NCI-H748 (cell line): Measurements from ENCODE around the gene SRPK2.
"Not testable (repeated sequence)": the region's sequence is repeated elsewhere in the genome, so short reads cannot be mapped to it uniquely, and the experiment has no call there.

Experiments used
- DNase-seq: peaks from one replicate; lab custom pipeline; 2025; ENCODE audit not compliant: unreplicated experiment; lab: John Stamatoyannopoulos, UW

Gene SRPK2

DNA sequence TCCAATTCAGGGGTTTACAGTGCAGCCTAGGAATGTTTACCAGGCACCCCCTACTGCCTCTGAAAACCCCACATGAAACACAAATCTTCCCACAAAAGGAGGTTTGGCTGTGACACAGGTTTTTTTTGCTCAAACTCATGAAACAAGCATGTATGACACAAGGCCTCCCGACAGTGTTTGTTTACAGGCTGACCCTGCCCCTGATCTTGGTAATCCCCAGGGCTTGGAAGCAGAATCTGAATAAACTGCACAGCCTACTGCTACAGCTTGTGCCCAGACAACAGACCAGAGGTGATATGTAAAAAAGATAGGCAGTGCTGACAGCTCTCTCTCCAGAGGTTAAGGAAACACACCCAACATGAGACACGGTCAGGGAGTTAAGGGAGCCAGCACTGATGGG is 190.5 kb downstream of the SRPK2 start:
- DNase-seq: no peak

DNA sequence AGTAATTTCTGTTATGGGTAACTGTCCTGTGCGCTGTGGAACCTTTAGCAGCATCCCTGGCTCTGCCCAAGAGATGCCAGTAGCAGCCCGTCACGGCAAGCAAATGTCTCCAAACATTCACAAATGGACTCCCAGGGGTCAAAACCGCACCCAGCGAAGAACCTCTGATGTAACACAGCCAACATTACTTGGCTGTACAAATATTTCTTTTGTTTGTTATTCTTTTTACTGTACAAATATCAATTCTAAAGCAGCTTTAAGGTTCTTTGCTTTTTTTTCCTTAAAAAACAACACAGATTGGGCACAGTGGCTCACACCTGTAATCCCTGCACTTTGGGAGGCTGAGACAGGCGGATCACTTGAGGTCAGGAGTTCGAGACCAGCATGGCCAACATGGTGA is 192.2 kb downstream of the SRPK2 start:
- no peak for DNase-seq

DNA sequence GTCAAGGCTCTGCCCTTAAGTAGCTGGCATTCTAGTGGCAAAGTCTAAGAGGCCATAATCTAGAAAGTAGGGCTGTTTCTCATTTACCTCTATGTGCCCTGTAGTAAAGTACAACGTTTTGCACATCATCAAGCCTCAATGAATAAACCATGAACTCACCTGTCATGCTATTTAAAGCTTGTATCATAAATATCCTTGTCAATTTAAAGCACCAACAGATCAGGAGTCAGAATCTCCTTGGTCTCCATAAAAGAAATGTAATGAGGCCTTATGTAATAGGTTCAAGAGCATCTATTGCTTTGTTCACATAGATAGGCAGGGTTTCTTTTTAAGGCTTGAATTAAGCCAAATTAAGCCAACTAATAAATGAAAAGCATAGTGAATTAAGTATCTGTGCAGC is 192.8 kb downstream of the SRPK2 start:
- no peak for DNase-seq

DNA sequence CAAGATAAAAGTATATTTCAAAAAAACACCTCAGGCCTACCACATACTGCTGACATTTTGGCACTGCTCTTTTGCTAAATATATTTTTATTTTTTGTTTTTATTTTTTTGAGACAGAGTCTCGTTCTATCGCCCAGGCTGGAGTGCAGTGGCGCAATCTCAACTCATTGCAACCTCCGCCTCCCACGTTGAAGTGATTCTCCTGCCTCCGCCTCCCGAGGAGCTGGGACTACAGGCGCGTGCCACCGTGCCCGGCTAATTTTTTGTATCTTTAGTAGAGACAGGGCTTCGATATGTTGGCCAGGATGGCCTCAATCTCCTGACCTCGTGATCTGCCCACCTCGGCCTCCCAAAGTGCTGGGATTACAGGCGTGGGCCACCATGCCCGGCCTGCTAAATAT is 193.8 kb downstream of the SRPK2 start:
- not testable (repeated sequence) for DNase-seq

DNA sequence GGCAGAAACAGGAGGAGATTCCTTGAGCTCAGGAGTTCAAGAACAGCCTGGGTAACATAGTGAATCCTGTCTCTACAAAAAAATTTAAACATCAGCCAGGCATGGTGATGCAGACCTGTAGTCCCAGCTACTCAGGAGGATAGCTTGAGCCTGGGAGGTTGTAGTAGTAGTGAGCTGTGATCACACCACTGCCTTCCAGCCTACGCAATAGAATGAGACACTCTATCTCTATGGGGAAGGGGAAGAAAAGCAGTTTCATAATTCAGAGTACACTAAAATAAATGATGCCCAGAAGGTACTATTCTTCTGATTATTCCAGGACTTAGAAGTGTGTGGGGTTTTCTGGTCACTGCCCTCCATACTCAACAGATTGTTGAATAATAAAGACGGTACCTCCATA is 197.4 kb downstream of the SRPK2 start:
- DNase-seq: no peak

DNA sequence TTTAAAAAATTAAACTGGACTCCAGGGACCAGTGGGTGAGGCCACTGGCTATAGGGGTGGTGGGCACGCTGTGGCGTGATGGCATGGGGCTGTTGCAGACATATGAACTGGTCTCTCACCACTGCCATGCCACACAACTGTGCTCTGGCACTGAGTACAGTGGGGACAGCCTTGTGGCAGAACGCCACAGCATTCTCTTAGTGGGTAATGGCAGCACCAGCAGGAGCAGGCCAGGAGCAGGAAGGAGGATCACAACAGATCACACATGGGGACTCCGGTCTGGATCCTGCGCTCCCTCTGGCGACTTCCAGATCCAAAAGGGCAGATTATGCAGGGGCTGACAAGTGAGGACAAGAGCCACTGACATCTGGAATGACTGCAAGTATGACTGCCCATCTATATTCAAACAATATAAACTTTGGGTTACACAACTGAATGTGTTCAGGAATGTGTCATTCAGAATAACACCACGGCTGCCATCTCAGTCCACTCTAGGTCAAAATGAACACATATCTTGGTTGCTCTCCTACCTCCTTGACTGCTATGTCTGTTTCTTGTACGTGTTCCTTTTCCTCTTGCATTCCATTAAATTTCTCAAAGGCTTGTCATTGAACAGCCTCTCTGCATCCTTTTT is 198.7 kb downstream of the SRPK2 start:
- no peak for DNase-seq

DNA sequence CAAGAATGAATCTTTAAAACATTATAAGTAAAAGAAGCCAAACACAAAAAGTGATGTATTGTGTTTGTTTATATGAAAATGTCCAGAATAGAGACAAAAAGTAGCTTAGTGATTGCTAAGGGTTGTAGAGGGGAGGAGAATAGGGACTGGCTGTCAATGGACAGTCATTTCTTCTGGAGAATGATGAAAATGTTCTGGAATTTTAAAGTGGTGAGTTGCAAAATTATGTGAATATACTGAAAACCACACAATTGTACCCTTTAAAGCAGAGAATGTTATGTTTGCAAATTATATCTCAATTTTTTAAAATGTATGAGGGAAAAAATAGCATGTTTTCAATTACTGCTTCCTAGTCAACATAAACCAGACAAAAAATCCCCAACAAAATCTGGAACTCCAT is 200.5 kb downstream of the SRPK2 start:
- no peak for DNase-seq

DNA sequence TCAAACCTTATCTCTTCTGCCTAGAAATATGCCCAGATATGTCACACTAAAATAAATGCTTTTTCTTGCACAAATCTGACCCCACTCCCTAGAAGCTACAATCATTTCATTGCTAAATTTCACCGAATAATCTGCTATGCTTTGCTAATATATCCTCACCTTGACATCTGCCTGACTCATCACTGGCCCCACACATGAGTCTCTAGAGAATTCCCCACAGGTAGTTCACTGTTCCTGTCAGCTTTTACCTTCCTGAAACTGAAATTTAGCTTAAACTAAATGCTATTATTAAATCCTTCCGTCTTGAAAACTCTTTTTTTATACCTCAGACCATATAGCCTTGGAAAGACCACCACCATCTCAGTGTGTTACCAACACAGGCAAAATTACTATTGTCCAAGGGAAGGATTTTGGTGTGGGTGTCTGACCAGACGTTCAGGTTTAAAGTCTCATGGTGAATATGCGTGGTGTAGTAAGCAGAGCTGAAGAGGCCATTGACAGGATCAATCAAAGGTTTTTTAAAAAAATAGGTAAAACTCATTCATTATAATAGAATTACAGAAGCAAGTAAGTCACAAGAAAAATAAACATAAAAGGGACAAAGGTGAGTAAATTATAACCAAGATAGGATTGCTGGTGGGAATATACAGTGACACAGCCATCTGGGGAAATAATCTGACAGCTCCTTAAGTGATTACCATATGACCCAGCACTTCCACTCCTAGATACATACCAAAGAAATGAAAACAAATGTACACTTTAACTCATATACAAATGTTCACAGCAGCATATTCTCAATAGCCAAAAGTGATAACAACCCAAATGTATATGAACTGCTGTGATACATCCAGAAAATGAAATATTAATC is 201.2 kb downstream of the SRPK2 start:
- no peak for DNase-seq

DNA sequence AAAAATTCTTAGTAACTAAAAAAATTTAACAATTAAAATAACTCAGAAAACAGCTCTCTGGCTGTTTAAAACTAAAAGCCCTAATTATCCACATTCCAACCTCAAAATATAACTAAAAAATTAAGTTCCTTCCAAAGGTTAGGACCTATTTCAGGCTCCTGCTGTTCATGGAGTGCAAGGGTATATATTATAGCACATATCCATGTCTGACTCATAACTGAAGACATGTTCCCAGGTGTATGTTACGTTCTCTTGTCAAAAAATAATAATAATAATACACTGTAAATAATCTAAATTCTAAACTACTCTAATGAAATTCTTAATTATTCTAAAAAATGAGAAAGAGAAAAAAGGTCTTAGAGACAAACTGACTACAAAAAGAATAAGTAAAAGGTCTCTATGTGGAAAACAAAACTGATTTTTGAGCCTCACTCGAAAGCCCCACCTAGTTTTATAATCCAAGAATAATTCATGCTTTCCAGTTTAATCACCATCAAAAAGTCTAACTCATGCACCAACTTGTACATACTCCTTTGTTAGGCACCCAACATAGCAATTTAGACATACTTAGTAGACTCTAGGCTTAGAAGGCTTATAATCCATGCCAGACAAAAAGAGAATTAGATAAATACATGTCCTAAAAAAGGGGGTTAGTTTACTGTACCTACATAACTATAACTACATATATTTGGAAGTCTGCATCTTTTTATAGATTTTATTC is 203.3 kb downstream of the SRPK2 start:
- no peak for DNase-seq

DNA sequence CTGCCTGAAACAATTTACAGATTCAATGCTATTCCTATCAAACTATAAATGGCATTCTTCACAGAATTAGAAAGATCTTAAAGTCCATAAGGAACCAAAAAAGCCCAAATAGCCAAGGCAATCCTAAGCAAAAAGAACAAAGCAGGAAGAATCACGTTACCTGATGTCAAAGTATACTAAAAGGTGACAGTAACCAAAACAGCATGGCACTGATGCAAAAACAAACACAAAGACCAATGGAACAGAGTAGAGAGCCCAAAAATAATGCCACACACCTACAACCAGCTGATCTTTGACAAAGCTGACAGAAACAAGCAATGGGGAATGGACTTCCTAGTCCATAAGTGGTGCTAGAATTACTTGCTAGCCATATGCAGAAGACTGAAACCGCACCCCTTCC is 208.7 kb downstream of the SRPK2 start:
- DNase-seq: no peak

DNA sequence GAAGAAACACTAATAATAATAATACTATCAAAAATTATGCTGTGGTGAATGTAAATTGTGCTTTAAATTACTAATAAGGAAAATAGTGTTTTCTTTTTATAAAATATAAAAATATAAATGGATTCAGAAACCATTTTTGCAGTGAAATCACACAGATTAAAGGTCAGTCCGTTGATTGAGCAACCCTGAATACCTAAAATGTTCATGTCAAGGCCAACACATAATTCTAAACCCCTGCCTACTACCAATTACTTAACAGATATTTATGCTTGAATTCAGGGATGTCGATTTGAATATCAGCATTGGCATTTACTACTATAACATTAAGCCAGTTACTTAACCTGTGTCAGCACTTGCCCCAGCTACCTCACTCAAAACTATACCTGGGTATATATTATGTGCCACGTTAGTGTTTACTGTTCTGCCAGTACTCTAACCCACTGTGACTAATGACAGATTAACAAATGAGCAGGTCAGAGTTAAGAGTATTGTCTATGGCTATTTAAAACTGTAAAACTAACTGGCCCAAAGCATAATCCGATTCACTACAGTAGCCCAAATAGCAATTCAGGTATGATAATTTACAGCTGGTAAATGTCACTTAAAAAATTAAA is 209.7 kb downstream of the SRPK2 start:
- DNase-seq: no peak

DNA sequence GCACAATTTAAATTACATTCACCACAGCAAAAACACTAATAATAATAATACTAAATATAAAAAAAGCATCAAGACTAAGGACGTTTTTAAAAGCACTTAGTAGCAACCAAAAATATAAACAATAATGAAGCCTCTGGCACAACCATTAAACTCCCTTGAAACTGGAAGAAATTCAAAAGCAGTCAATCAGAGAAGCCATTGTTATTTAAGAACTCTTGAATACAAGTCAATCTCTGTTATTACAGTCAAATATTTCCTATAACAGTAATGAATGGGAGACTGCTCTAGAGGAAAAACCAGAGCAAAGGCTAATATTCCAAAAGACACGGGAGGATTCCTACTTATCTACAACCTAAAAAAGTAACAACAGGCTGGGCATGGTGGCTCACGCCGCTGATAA is 210.5 kb downstream of the SRPK2 start:
- no peak for DNase-seq

DNA sequence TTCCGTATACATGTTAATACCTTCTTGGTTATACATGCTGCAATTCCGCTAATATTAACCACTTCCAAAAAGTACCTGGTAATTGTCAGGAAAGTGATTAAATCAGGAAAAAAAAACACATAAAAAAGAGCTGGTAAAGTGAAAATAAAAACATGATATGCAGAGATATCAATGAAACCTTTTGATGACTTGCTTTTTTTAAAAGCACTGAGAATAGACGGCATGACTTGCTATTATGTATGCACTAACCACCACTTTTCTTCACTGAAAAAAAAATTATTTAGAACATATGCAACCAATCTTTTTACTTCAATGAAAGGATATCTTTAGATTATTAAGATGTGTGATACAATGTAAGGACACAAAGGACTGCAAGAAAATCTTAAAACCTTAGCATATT is 211.7 kb downstream of the SRPK2 start:
- DNase-seq: no peak

DNA sequence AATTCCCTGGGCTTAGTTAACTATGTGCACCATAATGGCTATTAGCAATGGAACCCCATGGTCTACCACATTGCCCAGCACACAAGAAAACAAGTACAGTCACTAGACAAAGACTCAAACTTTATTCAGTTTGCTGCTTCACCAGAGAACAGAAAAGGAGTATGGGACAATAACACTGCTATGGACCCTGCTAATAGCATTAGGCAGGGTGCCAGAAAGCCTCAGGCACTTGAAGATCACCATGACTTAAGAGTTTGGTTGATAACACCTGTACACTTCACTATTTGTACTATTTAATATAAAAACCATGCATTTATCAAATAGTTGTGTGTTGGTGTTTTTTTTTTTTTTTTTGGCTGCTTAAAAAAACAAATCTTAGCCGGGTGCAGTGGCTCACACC is 215.1 kb downstream of the SRPK2 start:
- no peak for DNase-seq

DNA sequence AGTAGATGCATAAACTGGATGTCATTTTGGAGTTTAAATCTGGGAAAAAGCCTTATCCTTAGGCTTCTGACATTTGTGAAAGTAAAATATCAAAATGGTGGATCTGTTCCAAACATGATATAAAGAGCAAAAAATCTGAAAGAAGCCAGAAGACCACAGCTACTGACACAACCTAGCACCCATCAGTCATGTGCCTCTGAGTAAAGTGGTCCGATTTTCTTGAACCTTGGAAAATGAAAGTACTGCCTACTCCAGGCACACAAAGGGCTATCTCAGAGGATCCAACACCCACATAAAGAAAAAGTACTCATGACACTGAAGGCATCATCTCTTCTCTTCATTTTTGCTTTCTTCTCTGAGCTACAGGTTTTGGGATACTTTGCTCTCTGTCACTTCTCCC is 224.0 kb downstream of the SRPK2 start:
- no peak for DNase-seq

DNA sequence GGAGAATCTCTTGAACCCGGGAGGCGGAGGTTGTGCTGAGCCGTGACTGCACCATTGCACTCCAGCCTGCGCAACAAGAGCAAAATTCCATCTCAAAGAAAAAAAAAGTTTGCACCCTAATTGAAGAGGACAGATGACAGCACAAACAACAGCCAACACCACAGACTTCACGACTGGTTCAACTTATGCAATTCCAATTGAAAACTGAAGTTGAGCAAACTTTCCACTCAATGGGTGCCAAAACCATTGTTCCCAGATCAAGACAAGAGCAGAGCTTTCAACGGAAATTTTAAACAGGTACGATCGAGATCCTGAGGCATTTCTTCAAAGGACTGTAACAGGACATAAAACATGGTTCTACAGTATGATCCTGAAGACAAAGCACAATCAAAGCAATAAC is 225.0 kb downstream of the SRPK2 start:
- no peak for DNase-seq

DNA sequence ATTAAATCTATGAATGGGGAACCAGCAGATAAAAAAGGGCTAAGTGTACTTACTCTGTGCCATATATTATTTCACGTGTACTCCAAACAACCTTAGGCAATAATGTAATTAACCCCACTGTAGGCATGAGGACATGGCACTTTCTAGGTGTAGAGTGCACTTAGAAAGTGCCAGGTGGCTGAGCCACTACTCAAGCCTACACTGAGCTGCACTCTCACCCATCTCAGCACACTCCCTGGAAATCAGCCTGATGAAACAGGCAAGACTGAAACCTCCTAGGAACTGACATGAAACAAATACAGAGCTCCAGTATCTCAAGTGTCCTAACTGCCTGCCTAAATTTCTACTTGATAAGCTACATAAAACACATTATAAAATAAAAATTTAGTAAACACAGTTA is 227.4 kb downstream of the SRPK2 start:
- DNase-seq: no peak

DNA sequence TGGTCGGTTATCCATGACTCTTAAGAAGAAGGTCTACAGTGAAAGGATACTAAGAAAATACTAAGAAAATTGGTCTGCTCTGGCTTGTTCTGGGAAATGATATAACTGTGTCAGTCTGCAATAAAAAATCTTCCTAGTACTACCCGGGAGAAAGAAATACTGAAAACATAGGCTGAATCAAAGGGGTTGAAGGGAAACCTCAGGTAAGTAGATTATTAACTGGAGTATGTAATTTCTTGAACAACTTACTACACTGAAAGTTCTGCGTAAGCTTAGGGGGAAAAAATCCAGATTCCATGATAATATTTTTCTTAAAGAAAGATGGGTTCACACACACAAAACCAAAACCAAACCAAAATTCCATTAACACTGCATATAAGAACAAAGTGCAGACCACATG is 231.4 kb downstream of the SRPK2 start:
- no peak for DNase-seq

DNA sequence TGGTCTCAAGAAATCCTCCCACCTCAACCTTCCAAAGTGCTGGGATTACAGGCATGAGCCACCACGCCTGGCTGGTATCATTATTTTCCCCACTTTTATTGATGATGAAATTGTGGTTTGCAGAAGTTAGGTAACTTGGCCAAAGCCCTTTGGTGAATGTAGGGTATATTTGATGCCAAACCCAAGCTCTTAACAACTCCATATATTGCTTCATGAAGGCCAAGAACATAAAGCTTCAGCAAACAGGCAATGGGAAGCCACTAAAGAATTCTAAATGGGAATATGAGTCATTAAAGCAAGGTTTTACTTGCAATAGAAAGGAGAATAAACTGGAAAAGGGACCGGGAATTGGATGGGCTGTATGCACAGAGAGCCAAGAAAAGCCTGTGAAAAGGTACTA is 232.0 kb downstream of the SRPK2 start:
- DNase-seq: no peak

DNA sequence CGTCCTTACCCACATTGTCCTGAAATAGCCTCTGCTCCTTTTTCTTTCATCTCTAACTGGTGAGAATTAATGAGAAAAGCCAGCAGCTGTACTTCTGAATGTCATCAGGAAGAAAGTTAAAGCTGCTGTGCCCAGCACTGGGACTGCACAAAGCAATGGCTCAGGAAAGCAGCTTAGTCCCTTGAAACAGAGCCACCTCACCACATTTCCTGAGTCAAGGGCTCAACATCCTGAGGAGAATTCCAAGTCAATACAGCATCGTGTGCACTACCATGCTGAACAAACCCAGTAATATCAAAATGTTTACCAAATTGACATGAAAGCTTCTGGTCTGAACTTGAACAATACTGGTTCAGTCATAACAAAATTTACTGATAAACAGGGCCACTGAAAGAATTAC is 234.6 kb downstream of the SRPK2 start:
- no peak for DNase-seq

DNA sequence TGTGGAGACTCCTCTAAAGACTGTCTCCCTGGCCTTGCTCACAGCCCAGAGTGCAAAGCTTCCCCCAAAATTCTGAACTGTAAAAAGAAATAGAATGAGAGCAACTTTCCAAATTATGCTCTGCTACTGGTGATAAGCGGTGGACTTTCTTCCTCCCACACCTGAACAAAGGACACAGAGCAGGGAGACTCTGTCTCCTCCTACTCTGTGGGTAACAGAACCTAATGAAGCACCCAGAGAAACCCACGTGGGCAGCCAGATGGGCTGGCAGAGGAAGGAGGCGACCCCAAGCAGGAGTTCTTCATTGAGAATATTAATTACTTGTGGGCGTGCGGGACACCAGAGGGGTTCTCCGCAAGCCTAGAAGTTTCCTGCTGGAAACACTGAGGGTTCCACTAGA is 235.2 kb downstream of the SRPK2 start:
- DNase-seq: no peak

DNA sequence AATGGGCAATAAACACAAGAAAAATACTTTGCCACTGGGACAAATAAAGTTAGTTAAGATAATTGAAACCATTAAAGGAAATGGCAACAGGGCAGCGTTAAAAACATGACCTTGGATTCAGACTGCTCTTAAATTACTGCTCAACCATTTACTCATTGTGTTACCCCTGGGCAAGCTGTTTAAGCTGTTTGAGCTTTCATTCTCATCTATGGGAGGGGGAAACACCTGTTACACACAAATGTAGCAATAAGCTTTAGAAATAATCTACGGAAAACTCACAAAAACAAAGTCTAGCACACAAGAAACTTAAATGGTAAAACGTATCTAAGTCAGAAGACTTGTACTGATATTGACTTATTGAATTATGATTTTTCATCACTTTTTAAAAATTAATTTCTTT is 237.6 kb downstream of the SRPK2 start:
- DNase-seq: no peak
